ENCODE measurements around the gene NRP1.

Gene NRP1

GRCh38 chr10:33133557-33133956 is 200.9 kb downstream of the NRP1 start:
- no peak overlapping the region for H3K4me3 ChIP-seq (ENCODE audit: low read length)
- TF ChIP-seq CTCF (IDR thresholded peaks at IDR 0.05; ENCODE audit: insufficient read depth, low read depth, low read length, missing control alignments): no peak
- DNase-seq (ENCODE audit: low read depth): no peak

- H3K4me3 ChIP-seq (ENCODE audit: low read length): no peak overlapping the region
- peak; percentile 38 for TF ChIP-seq CTCF (IDR thresholded peaks at IDR 0.05; ENCODE audit: insufficient read depth, low read depth, low read length, missing control alignments)
- DNase-seq (ENCODE audit: low read depth): peak; percentile 55
Observed at GRCh38 chr10:33132626-33133025, 201.8 kb downstream of the NRP1 start.

- no peak for TF ChIP-seq CTCF (IDR thresholded peaks at IDR 0.05; ENCODE audit: insufficient read depth, low read depth, low read length, missing control alignments)
- peak; percentile 37 for DNase-seq (ENCODE audit: low read depth)
- H3K4me3 ChIP-seq (ENCODE audit: low read length): no peak overlapping the region
Observed at GRCh38 chr10:33129996-33130386, 204.5 kb downstream of the NRP1 start.

- peak; percentile 81 for DNase-seq (ENCODE audit: low read depth)
- no peak for TF ChIP-seq CTCF (IDR thresholded peaks at IDR 0.05; ENCODE audit: insufficient read depth, low read depth, low read length, missing control alignments)
- H3K4me3 ChIP-seq (ENCODE audit: low read length): no peak overlapping the region
Observed at GRCh38 chr10:33129141-33129995, 205.1 kb downstream of the NRP1 start.

- DNase-seq (ENCODE audit: low read depth): no peak
- no peak overlapping the region for H3K4me3 ChIP-seq (ENCODE audit: low read length)
- no peak for TF ChIP-seq CTCF (IDR thresholded peaks at IDR 0.05; ENCODE audit: insufficient read depth, low read depth, low read length, missing control alignments)
Observed at GRCh38 chr10:33127622-33128021, 206.8 kb downstream of the NRP1 start.
